ENCODE measurements around the gene SASS6.

Gene SASS6, protein sequence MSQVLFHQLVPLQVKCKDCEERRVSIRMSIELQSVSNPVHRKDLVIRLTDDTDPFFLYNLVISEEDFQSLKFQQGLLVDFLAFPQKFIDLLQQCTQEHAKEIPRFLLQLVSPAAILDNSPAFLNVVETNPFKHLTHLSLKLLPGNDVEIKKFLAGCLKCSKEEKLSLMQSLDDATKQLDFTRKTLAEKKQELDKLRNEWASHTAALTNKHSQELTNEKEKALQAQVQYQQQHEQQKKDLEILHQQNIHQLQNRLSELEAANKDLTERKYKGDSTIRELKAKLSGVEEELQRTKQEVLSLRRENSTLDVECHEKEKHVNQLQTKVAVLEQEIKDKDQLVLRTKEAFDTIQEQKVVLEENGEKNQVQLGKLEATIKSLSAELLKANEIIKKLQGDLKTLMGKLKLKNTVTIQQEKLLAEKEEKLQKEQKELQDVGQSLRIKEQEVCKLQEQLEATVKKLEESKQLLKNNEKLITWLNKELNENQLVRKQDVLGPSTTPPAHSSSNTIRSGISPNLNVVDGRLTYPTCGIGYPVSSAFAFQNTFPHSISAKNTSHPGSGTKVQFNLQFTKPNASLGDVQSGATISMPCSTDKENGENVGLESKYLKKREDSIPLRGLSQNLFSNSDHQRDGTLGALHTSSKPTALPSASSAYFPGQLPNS

DNA sequence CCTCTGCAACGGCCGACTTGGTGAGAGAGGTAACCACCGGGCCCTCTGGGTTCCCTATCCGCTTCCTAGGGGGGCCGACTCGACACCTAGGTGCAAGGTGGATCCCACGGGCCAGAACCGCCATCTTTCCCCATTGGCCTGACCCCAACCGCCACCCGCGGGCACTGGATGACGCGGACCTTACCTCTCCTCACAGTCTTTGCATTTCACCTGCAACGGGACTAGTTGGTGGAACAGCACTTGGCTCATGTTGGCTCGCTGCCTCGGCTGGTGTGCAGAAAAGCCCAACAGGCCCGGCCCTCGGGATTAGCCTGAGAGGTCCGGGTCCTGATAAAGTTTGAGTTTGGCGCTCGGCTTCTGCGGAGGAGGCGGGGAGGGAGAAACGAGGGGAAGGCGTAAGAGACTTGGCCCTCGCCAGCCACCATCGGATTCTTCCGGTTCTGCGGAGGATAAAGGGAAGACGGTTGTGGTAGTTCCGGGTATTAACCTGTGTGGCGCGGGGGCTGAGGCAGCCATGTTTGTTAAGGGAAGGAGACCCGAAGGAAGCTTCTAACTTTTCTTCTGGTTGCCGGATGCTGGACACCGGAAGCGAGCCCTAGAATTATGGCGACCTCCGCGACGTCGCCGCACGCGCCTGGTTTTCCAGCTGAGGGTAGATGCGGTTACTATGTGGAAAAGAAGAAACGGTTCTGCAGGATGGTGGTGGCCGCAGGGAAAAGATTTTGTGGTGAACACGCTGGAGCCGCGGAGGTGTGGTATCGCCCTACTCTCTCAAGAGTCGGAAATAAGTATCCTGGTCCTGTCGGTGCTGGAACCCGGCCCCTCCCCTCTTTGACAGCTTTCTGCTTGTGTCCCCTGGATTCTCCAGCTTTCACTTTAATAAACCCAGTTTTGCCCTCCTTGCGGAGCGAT lies at the start of gene SASS6, which contains the start of gene TRMT13:
Gene SASS6 (minus strand): TSS at position 365 of the 912 bp plus-strand sequence. CDS start 116 bp downstream, at position 249.
Gene TRMT13 (plus strand): TSS at position 598 of the 912 bp plus-strand sequence. CDS start 6 bp downstream, at position 604.
- Histone ChIP-seq H3K79me2 (ENCODE audit: control insufficient read depth, low read length) (peaks cover 83% of the 10 kb centered on the region), H3K9me2 (replicated peaks; ENCODE audit: control insufficient read depth, low read length) (no peaks in the 10 kb centered on the region), H3K36me3 (ENCODE audit: control insufficient read depth, low read length) (peaks cover 36% of the 10 kb centered on the region), H3F3A (ENCODE audit: control insufficient read depth, insufficient read depth) (no peaks in the 10 kb centered on the region), H4K20me1 (ENCODE audit: control insufficient read depth, insufficient read depth, low read depth, low read length) (no peaks in the 10 kb centered on the region), H3K4me3 (ENCODE audit: low read length) (peak within 1 kb of the TSS; percentile 83), H3K27ac (ENCODE audit: low read depth, low read length) (peak within 1 kb of the TSS; percentile 41), H3K4me2 (ENCODE audit: low read length) (peak within 1 kb of the TSS; percentile 90), H3K27me3 (ENCODE audit: control insufficient read depth, low read length) (no peaks in the 10 kb centered on the region), H3K4me1 (ENCODE audit: control insufficient read depth, low read length) (peaks cover 33% of the 10 kb centered on the region), H3K9me3 (ENCODE audit: control insufficient read depth, insufficient read depth, low read length) (no peaks in the 10 kb centered on the region)
- no peak for TF ChIP-seq EZH2phosphoT487 (IDR thresholded peaks at IDR 0.05; ENCODE audit: borderline replicate concordance, low read length)
- TF ChIP-seq, protein P1, sequence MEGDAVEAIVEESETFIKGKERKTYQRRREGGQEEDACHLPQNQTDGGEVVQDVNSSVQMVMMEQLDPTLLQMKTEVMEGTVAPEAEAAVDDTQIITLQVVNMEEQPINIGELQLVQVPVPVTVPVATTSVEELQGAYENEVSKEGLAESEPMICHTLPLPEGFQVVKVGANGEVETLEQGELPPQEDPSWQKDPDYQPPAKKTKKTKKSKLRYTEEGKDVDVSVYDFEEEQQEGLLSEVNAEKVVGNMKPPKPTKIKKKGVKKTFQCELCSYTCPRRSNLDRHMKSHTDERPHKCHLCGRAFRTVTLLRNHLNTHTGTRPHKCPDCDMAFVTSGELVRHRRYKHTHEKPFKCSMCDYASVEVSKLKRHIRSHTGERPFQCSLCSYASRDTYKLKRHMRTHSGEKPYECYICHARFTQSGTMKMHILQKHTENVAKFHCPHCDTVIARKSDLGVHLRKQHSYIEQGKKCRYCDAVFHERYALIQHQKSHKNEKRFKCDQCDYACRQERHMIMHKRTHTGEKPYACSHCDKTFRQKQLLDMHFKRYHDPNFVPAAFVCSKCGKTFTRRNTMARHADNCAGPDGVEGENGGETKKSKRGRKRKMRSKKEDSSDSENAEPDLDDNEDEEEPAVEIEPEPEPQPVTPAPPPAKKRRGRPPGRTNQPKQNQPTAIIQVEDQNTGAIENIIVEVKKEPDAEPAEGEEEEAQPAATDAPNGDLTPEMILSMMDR (IDR thresholded peaks at IDR 0.05; ENCODE audit: low read depth, low read length, poor library complexity, severe bottlenecking), result no peak

DNA sequence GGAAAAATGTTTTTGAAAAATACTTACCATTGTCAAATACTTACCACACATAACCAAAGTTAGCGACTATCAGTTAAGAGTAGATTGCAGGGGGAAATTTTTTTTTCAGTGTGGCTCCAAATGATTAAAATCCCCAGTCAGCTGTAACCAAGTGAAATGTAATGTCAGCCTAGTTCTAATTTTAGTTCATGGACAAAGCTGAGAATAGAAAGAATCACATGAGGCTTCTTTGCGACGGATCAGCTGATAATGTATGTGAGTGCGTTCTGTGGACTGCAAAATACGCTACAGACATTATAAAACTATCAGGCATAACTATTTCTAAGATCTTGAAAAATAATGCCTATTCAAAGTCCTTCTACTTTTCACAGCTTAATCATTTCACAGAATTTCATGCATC lies 45.4 kb upstream of the SASS6 start, which contains the start of gene LRRC39:
Gene LRRC39 (minus strand): TSS at position 166 of the 400 bp plus-strand sequence. CDS start 9,740 bp downstream, outside the sequence.
- no peak within 1 kb of the TSS for H3K4me3 ChIP-seq (ENCODE audit: low read length)
- no peaks in the 10 kb centered on the region for H3K4me1 ChIP-seq (ENCODE audit: control insufficient read depth, low read length)
- no peaks in the 10 kb centered on the region for H3F3A ChIP-seq (ENCODE audit: control insufficient read depth, insufficient read depth)
- TF ChIP-seq EZH2phosphoT487 (IDR thresholded peaks at IDR 0.05; ENCODE audit: borderline replicate concordance, low read length), result no peak
- TF ChIP-seq, protein P1 (IDR thresholded peaks at IDR 0.05; ENCODE audit: low read depth, low read length, poor library complexity, severe bottlenecking), result no peak
- no peak within 1 kb of the TSS for H3K4me2 ChIP-seq (ENCODE audit: low read length)
- no peaks in the 10 kb centered on the region for H3K27me3 ChIP-seq (ENCODE audit: control insufficient read depth, low read length)
- H3K36me3 ChIP-seq (ENCODE audit: control insufficient read depth, low read length), result no peaks in the 10 kb centered on the region
- H3K9me3 ChIP-seq (ENCODE audit: control insufficient read depth, insufficient read depth, low read length), result no peaks in the 10 kb centered on the region
- H3K9me2 ChIP-seq (replicated peaks; ENCODE audit: control insufficient read depth, low read length), result no peaks in the 10 kb centered on the region
- H3K27ac ChIP-seq (ENCODE audit: low read depth, low read length), result no peak within 1 kb of the TSS
- no peaks in the 10 kb centered on the region for H3K79me2 ChIP-seq (ENCODE audit: control insufficient read depth, low read length)
- no peaks in the 10 kb centered on the region for H4K20me1 ChIP-seq (ENCODE audit: control insufficient read depth, insufficient read depth, low read depth, low read length)

DNA sequence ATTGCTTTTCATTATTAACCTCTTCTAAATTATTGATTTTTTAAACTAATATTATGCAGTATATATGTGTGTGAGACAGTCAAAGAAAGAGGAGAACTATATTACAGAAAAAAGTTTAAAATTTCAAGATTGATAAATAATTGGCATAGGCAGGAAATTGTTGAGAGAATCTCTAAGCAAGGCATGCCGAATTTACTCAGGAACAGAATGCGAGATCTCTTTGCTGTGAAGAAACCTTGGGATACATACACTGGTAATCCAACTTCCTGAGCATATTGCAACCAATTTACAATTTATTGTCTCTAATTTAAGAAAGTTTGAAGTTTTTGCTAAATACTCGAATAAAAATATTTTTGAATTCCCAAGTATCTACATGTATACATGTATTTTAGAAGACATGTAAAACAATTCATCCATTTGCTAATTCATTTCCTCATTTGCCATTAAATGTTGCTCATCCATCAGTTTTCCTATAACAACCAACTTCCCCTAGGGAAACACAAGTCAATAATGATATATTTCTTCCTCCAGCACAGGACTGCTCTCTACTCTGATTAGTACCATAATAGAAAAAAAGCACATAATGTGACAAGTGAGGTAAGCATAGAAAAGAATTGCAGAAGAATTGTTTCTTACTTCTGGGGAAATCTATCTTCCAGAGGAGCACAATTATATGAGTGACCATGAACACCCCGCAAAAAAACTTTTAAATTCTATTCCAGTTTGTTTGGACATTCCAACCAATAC lies 44.7 kb upstream of the SASS6 start:
- TF ChIP-seq, protein P1 (IDR thresholded peaks at IDR 0.05; ENCODE audit: low read depth, low read length, poor library complexity, severe bottlenecking), result no peak
- no peak for TF ChIP-seq EZH2phosphoT487 (IDR thresholded peaks at IDR 0.05; ENCODE audit: borderline replicate concordance, low read length)
- H3K4me2 ChIP-seq (ENCODE audit: low read length), result no peak overlapping the region
- no peaks in the 10 kb centered on the region for H3K36me3 ChIP-seq (ENCODE audit: control insufficient read depth, low read length)
- no peaks in the 10 kb centered on the region for H3K79me2 ChIP-seq (ENCODE audit: control insufficient read depth, low read length)
- no peak overlapping the region for H3K27ac ChIP-seq (ENCODE audit: low read depth, low read length)
- H3K4me3 ChIP-seq (ENCODE audit: low read length), result no peak overlapping the region
- no peaks in the 10 kb centered on the region for H3F3A ChIP-seq (ENCODE audit: control insufficient read depth, insufficient read depth)
- H3K9me3 ChIP-seq (ENCODE audit: control insufficient read depth, insufficient read depth, low read length), result no peaks in the 10 kb centered on the region
- H4K20me1 ChIP-seq (ENCODE audit: control insufficient read depth, insufficient read depth, low read depth, low read length), result no peaks in the 10 kb centered on the region
- H3K4me1 ChIP-seq (ENCODE audit: control insufficient read depth, low read length), result no peaks in the 10 kb centered on the region
- H3K9me2 ChIP-seq (replicated peaks; ENCODE audit: control insufficient read depth, low read length), result no peaks in the 10 kb centered on the region
- H3K27me3 ChIP-seq (ENCODE audit: control insufficient read depth, low read length), result no peaks in the 10 kb centered on the region
